Mesenchymal stem cell (in vitro differentiated cells and primary cell): ENCODE results near the gene CYB5B.

Experiments
- DNase-seq: peaks from one replicate; pipeline ENCODE4 v3.0.0-alpha.2; 2013
- H2AFZ ChIP-seq: one replicate; pipeline ENCODE4 v1.6.1; 2013; ENCODE audit warnings: low read depth, mild to moderate bottlenecking, control low read depth, inconsistent platforms, low read length, moderate library complexity
- H2AK5ac ChIP-seq: 2 replicates; pipeline ENCODE4 v1.6.1; 2013; ENCODE audit warnings: low read length, moderate library complexity, mild to moderate bottlenecking, inconsistent platforms; ENCODE audit not compliant: severe bottlenecking
- H2BK120ac ChIP-seq: one replicate; pipeline ENCODE4 v1.6.1; 2013; ENCODE audit warnings: low read depth, mild to moderate bottlenecking, inconsistent platforms, low read length, moderate library complexity
- H2BK12ac ChIP-seq, 2 experiments: one replicate each; pipeline ENCODE4 v1.6.1; 2013; ENCODE audit warnings: inconsistent platforms in 2 of 2, low read length in 2 of 2, mild to moderate bottlenecking in 2 of 2, moderate library complexity in 2 of 2, control low read depth in 1 of 2
- H2BK15ac ChIP-seq: one replicate; pipeline ENCODE4 v1.6.1; 2013; ENCODE audit warnings: mild to moderate bottlenecking, low read depth, inconsistent platforms; ENCODE audit not compliant: poor library complexity, severe bottlenecking
- H2BK5ac ChIP-seq: 2 replicates; pipeline ENCODE4 v1.6.1; 2013; ENCODE audit warnings: low read depth, mild to moderate bottlenecking, low read length, control low read depth, inconsistent platforms; ENCODE audit not compliant: poor library complexity, severe bottlenecking
- H3K14ac ChIP-seq, 2 experiments: one replicate each; pipeline ENCODE4 v1.6.1; 2013; ENCODE audit warnings: inconsistent platforms in 2 of 2, low read length in 2 of 2, control low read depth in 1 of 2, mild to moderate bottlenecking in 1 of 2, moderate library complexity in 1 of 2
- H3K18ac ChIP-seq, 2 experiments: one replicate each; pipeline ENCODE4 v1.6.1; 2013; ENCODE audit warnings: inconsistent platforms in 2 of 2, low read length in 2 of 2, control low read depth in 1 of 2, low read depth in 1 of 2, mild to moderate bottlenecking in 1 of 2
- H3K23ac ChIP-seq, 2 experiments: one replicate each; pipeline ENCODE4 v1.6.1; 2013; ENCODE audit warnings: inconsistent platforms in 2 of 2, low read length in 2 of 2, mild to moderate bottlenecking in 2 of 2, moderate library complexity in 2 of 2, control low read depth in 1 of 2
- H3K27ac ChIP-seq: 2 replicates; pipeline ENCODE4 v1.5.1; 2013; ENCODE audit warnings: mild to moderate bottlenecking, moderate library complexity, low read length, control low read depth, inconsistent platforms; ENCODE audit not compliant: poor library complexity, severe bottlenecking
- H3K27me3 ChIP-seq, 2 experiments: 2 replicates each; pipeline versions ENCODE4 v1.6.1 to v1.7.0; 2013; ENCODE audit warnings: low read length in 2 of 2, mild to moderate bottlenecking in 2 of 2, moderate library complexity in 2 of 2, control low read depth in 1 of 2, inconsistent platforms in 1 of 2; ENCODE audit not compliant: control insufficient read depth in 1 of 2, insufficient read depth in 1 of 2
- H3K36me3 ChIP-seq, 2 experiments: 2 replicates each; pipeline versions ENCODE4 v1.6.1 to v1.7.0; 2013; ENCODE audit warnings: low read length in 2 of 2, control low read depth in 1 of 2, inconsistent platforms in 1 of 2, low read depth in 1 of 2, mild to moderate bottlenecking in 1 of 2; ENCODE audit not compliant: insufficient read depth in 2 of 2, control insufficient read depth in 1 of 2
- H3K4ac ChIP-seq, 2 experiments: one replicate each; pipeline ENCODE4 v1.6.1; 2013; ENCODE audit warnings: inconsistent platforms in 2 of 2, low read length in 2 of 2, mild to moderate bottlenecking in 2 of 2, moderate library complexity in 2 of 2, control low read depth in 1 of 2, low read depth in 1 of 2
- H3K4me1 ChIP-seq: 2 replicates; pipeline ENCODE4 v1.6.1; 2013; ENCODE audit warnings: low read depth, low read length, control low read depth; ENCODE audit not compliant: control insufficient read depth, insufficient read depth
- H3K4me2 ChIP-seq: 2 replicates; pipeline ENCODE4 v1.6.1; 2013; ENCODE audit warnings: low read length, mild to moderate bottlenecking, inconsistent platforms; ENCODE audit not compliant: poor library complexity, severe bottlenecking
- H3K4me3 ChIP-seq, 2 experiments: 2 replicates each; pipeline versions ENCODE4 v1.5.1 to v1.7.0; 2013; ENCODE audit warnings: low read length in 2 of 2, mild to moderate bottlenecking in 2 of 2, control low read depth in 1 of 2, low read depth in 1 of 2; ENCODE audit not compliant: insufficient read depth in 1 of 2
- H3K79me1 ChIP-seq: replicated peaks from 2 replicates; pipeline ENCODE4 v1.6.1; 2013; ENCODE audit warnings: mild to moderate bottlenecking, control low read depth, low read length, inconsistent platforms; ENCODE audit not compliant: poor library complexity, severe bottlenecking
- H3K9ac ChIP-seq: 2 replicates; pipeline ENCODE4 v1.7.0; 2013; ENCODE audit warnings: mild to moderate bottlenecking, low read length, moderate library complexity
- H3K9me3 ChIP-seq: 2 replicates; pipeline ENCODE4 v1.7.0; 2013; ENCODE audit warnings: mild to moderate bottlenecking, low read length; ENCODE audit not compliant: control insufficient read depth
- H4K8ac ChIP-seq: one replicate; pipeline ENCODE4 v1.6.1; 2013; ENCODE audit warnings: inconsistent platforms, mild to moderate bottlenecking, low read length, moderate library complexity
- H4K91ac ChIP-seq: one replicate; pipeline ENCODE4 v1.6.1; 2013; ENCODE audit warnings: mild to moderate bottlenecking, low read length, inconsistent platforms
- WGBS: methylation state at CpG from one replicate; pipeline ENCODE4 v1.1.7; 2013; ENCODE audit warnings: mixed read lengths; 5-methylcytosine and 5-hydroxymethylcytosine counted together

The CYB5B gene

GRCh38 chr16:69393898-69394849 is 30.2 kb upstream of the CYB5B start:
- H2BK15ac ChIP-seq = no peak overlapping the region
- peaks cover 6% of the 10 kb centered on the region for H3K4me1 ChIP-seq
- H4K91ac ChIP-seq = peak overlapping the region; percentile 80
- H3K23ac ChIP-seq = no peak overlapping the region
- H3K4me2 ChIP-seq = no peak overlapping the region
- no peak overlapping the region for H3K27ac ChIP-seq
- no peak overlapping the region for H2BK120ac ChIP-seq
- peak overlapping the region; percentile 1 for H2AFZ ChIP-seq
- H2AK5ac ChIP-seq = peak overlapping the region; percentile 24
- H3K9ac ChIP-seq = no peak overlapping the region
- H3K4ac ChIP-seq = no peak overlapping the region
- WGBS = 86% methylated on average over 7 of the region's 10 CpGs
- no peaks in the 10 kb centered on the region for H3K36me3 ChIP-seq
- no peak for DNase-seq
- no peak overlapping the region for H3K4me3 ChIP-seq
- no peaks in the 10 kb centered on the region for H3K27me3 ChIP-seq
- H3K79me1 ChIP-seq = peaks cover 3% of the 10 kb centered on the region
- no peak overlapping the region for H2BK5ac ChIP-seq
- H2BK12ac ChIP-seq = peak overlapping the region in 1 of 2 experiments; percentile 84
- no peaks in the 10 kb centered on the region for H3K9me3 ChIP-seq
- peak overlapping the region in 1 of 2 experiments; percentile 76 for H3K18ac ChIP-seq
- no peak overlapping the region for H4K8ac ChIP-seq
- no peak overlapping the region for H3K14ac ChIP-seq

- no peaks in the 10 kb centered on the region for H3K9me3 ChIP-seq
- no peak overlapping the region for H2BK5ac ChIP-seq
- no peak overlapping the region for H3K4ac ChIP-seq
- peaks cover 10% of the 10 kb centered on the region for H3K4me1 ChIP-seq
- no peak for DNase-seq
- no peak overlapping the region for H3K18ac ChIP-seq
- H2AK5ac ChIP-seq = no peak overlapping the region
- H3K23ac ChIP-seq = no peak overlapping the region
- no peak overlapping the region for H3K14ac ChIP-seq
- H3K36me3 ChIP-seq = no peaks in the 10 kb centered on the region
- peak overlapping the region; percentile 69 for H4K8ac ChIP-seq
- H3K4me3 ChIP-seq = no peak overlapping the region
- peak overlapping the region; percentile 45 for H3K27ac ChIP-seq
- no peaks in the 10 kb centered on the region for H3K27me3 ChIP-seq
- H2BK120ac ChIP-seq = no peak overlapping the region
- peak overlapping the region; percentile 84 for H3K9ac ChIP-seq
- H3K4me2 ChIP-seq = no peak overlapping the region
- peaks cover 3% of the 10 kb centered on the region for H3K79me1 ChIP-seq
- H2BK12ac ChIP-seq = no peak overlapping the region
- H4K91ac ChIP-seq = no peak overlapping the region
- H2AFZ ChIP-seq = no peak overlapping the region
- H2BK15ac ChIP-seq = no peak overlapping the region
These were observed 28.6 kb upstream of the CYB5B start for GRCh38 chr16:69395859-69396186.

GRCh38 chr16:69396187-69397061 is 28.0 kb upstream of the CYB5B start:
- H4K91ac ChIP-seq = no peak overlapping the region
- peak overlapping the region; percentile 5 for H2BK120ac ChIP-seq
- H3K4ac ChIP-seq = no peak overlapping the region
- peak overlapping the region; percentile 84 for H3K9ac ChIP-seq
- H4K8ac ChIP-seq = no peak overlapping the region
- no peak overlapping the region for H2BK5ac ChIP-seq
- DNase-seq = peak; percentile 98
- H2BK15ac ChIP-seq = no peak overlapping the region
- H3K4me1 ChIP-seq = peaks cover 10% of the 10 kb centered on the region
- no peak overlapping the region for H3K4me3 ChIP-seq
- peak overlapping the region; percentile 65 for H3K27ac ChIP-seq
- H3K9me3 ChIP-seq = no peaks in the 10 kb centered on the region
- H3K18ac ChIP-seq = peak overlapping the region in 1 of 2 experiments; percentile 43
- H3K79me1 ChIP-seq = peaks cover 3% of the 10 kb centered on the region
- no peak overlapping the region for H3K14ac ChIP-seq
- WGBS = 0% methylated on average over 4 of the region's 13 CpGs
- no peaks in the 10 kb centered on the region for H3K36me3 ChIP-seq
- H2AFZ ChIP-seq = no peak overlapping the region
- H3K27me3 ChIP-seq = no peaks in the 10 kb centered on the region
- no peak overlapping the region for H2AK5ac ChIP-seq
- H2BK12ac ChIP-seq = no peak overlapping the region
- H3K23ac ChIP-seq = no peak overlapping the region
- peak overlapping the region; percentile 61 for H3K4me2 ChIP-seq
